ENCODE data around the gene ANO1.

DNA sequence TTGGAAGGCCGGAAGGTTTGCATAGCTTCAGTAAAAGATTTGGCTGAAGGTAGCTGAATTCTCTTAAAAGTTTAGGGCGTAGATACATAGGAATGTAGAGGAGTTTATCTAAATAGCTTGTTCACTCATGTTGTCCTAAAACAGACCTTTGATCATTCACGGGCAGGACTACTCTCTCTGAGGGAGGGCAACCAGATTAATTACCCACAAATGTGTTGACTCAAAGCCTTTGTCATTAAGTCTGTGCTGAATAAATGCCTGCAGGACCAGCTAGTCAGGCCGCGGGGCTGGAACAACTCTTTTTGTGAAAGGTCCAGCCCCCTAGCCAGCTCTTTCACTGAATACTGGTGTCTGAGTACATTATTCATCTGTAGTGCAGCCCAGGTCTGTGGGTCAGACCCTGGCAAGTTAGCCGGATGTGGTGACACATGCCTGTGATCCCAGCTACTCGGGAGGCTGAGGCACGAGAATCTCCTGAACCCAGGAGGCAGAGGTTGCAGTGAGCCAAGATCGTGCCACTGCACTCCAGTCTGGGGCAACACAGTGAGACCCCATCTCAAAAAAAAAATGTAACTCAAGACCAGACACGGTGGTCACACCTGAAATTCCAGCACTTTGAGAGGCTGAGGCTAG is 122.2 kb downstream of the ANO1 start:
- TF ChIP-seq POLR2A (IDR thresholded peaks at IDR 0.05): no peak
- TF ChIP-seq, protein P1, sequence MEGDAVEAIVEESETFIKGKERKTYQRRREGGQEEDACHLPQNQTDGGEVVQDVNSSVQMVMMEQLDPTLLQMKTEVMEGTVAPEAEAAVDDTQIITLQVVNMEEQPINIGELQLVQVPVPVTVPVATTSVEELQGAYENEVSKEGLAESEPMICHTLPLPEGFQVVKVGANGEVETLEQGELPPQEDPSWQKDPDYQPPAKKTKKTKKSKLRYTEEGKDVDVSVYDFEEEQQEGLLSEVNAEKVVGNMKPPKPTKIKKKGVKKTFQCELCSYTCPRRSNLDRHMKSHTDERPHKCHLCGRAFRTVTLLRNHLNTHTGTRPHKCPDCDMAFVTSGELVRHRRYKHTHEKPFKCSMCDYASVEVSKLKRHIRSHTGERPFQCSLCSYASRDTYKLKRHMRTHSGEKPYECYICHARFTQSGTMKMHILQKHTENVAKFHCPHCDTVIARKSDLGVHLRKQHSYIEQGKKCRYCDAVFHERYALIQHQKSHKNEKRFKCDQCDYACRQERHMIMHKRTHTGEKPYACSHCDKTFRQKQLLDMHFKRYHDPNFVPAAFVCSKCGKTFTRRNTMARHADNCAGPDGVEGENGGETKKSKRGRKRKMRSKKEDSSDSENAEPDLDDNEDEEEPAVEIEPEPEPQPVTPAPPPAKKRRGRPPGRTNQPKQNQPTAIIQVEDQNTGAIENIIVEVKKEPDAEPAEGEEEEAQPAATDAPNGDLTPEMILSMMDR (IDR thresholded peaks at IDR 0.05): no peak
